ENCODE measurements around the gene CSAG1.

DNA sequence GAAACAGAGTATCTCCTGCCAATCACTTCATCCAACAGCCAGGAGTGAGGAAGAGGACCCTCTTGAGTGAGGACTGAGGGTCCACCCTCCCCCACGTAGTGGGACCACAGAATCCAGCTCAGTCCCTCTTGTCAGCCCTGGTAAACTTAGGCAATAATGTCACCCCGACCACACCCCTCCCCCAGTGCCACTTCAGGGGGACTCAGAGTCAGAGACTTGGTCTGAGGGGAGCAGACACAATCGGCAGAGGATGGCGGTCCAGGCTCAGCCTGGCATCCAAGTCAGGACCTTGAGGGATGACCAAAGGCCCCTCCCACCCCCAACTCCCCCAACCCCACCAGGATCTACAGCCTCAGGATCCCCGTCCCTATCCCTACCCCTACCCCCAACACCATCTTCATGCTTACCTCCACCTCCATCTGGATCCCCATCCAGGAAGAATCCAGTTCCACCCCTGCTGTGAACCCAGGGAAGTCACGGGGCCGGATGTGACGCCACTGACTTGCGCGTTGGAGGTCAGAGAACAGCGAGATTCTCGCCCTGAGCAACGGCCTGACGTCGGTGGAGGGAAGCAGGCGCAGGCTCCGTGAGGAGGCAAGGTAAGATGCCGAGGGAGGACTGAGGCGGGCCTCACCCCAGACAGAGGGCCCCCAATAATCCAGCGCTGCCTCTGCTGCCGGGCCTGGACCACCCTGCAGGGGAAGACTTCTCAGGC lies at the start of gene CSAG1, which contains the start of gene MAGEA12:
- TF ChIP-seq EP300 (IDR thresholded peaks at IDR 0.05): no peak
- no peak for TF ChIP-seq POLR2A (IDR thresholded peaks at IDR 0.05)
- no peak for TF ChIP-seq CTCF (IDR thresholded peaks at IDR 0.05)
